GM21737 (cell line): Measurements from ENCODE around the gene MRPL24.

Source experiments
- ATAC-seq: cut with Tn5 transposase; IDR thresholded peaks from one replicate; pipeline ENCODE4 v1.9.1; 2021; ENCODE audit warnings: mild to moderate bottlenecking, moderate library complexity; ENCODE audit not compliant: unreplicated experiment

MRPL24 gene

GRCh38 chr1:156692925-156693847 is 47.7 kb downstream of the MRPL24 start:
- ATAC-seq = no peak

GRCh38 chr1:156692441-156692924 is 48.4 kb downstream of the MRPL24 start:
- ATAC-seq = no peak

GRCh38 chr1:156691665-156692440 is 49.0 kb downstream of the MRPL24 start:
- ATAC-seq = no peak

GRCh38 chr1:156691191-156691590 is 49.7 kb downstream of the MRPL24 start:
- no peak for ATAC-seq

GRCh38 chr1:156690675-156691036 is 50.2 kb downstream of the MRPL24 start:
- no peak for ATAC-seq

- no peak for ATAC-seq
Measured at GRCh38 chr1:156689953-156690674, 50.8 kb downstream of the MRPL24 start.

- ATAC-seq = peak; percentile 57
Measured at GRCh38 chr1:156689035-156689952, 51.6 kb downstream of the MRPL24 start.
